Measurements from ENCODE around the gene HMG20A. TPM values are rescaled to one million over a fixed set of nuclear protein-coding genes. Genes with fewer than 3 reads are reported as not detected.

Gene HMG20A
- total RNA-seq, 2 donors from 2014 or later: 49.8 to 58.2 TPM

DNA sequence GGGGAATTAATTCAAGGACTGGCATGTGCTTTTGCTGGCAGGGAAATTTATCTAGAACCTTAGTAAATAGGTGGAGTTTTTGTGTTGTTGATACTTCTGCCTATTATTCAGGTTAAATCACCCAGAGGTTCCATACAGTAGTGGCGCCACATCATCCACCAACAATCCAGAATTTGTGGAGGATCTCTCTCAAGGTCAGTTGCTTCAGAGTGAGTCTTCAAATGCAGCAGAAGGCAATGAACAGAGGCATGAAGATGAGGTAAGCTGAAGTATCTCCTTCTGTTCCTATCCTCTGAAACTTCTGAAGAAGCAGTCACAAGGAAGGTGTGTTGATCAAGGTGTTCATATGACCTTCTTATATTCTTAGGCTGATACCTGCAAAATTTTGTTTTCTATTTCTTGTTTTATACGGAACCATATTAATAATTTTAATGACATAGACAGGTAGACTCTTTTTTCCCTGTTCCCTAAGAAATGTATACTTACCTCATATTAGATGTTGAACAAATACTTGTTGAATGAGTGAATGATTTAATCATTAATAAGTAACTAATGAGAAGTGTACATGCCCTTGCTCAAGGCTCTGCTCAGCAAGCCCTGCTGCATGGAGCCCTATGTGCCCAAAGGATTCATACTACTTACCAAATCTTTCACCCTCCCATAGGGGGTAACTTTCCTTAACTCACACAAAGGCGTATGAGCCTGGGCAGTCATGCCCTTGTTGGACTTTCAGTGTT is 43.6 kb downstream of the HMG20A start:
- peaks cover 38% of the 10 kb centered on the region for H3K36me3 Mint-ChIP-seq (ENCODE audit: low read depth)
- H3K27ac Mint-ChIP-seq: no peak overlapping the region
- Histone ChIP-seq H3K27me3 (ENCODE audit: control insufficient read depth, insufficient read depth, low read length, poor library complexity, severe bottlenecking) (no peaks in the 10 kb centered on the region), H3K4me1 (ENCODE audit: control insufficient read depth, insufficient read depth, low read length) (no peaks in the 10 kb centered on the region), H3K9me3 (ENCODE audit: control insufficient read depth, low read length) (no peaks in the 10 kb centered on the region), H3K9ac (ENCODE audit: extremely low read depth, low read length, poor library complexity, severe bottlenecking) (no peak overlapping the region), H3K4me3 (ENCODE audit: low read length) (no peak overlapping the region), H3K36me3 (ENCODE audit: control insufficient read depth, insufficient read depth, low read length) (peaks cover 54% of the 10 kb centered on the region), H3K27ac (ENCODE audit: low read depth, low read length) (no peak overlapping the region)
- DNase-seq: no peak
- 100% methylated on average over 1 to 2 of the region's 3 CpGs for WGBS, 2 experiments (ENCODE audit: insufficient coverage in 1 of 2, insufficient read length in 1 of 2)
- H3K4me1 Mint-ChIP-seq: peaks cover 9% of the 10 kb centered on the region
- H3K9me3 Mint-ChIP-seq: peaks cover 4% of the 10 kb centered on the region
- H3K4me3 Mint-ChIP-seq: no peak overlapping the region
- no peak for TF ChIP-seq CTCF (conservative IDR thresholded peaks at IDR 0.05)
- H3K27me3 Mint-ChIP-seq (ENCODE audit: insufficient read depth): no peaks in the 10 kb centered on the region

- H3K4me1 Mint-ChIP-seq: peaks cover 9% of the 10 kb centered on the region
- peaks cover 7% of the 10 kb centered on the region for H3K9me3 Mint-ChIP-seq
- peaks cover 57% of the 10 kb centered on the region for H3K36me3 ChIP-seq (ENCODE audit: control insufficient read depth, insufficient read depth, low read length)
- no peak overlapping the region for H3K4me3 Mint-ChIP-seq
- no peak overlapping the region for H3K27ac ChIP-seq (ENCODE audit: low read depth, low read length)
- H3K36me3 Mint-ChIP-seq (ENCODE audit: low read depth): peaks cover 41% of the 10 kb centered on the region
- no peaks in the 10 kb centered on the region for H3K27me3 ChIP-seq (ENCODE audit: control insufficient read depth, insufficient read depth, low read length, poor library complexity, severe bottlenecking)
- WGBS, 2 experiments (ENCODE audit: insufficient coverage in 1 of 2, insufficient read length in 1 of 2): 79 to 88% methylated on average over 1 of the region's 1 CpG
- H3K9ac ChIP-seq (ENCODE audit: extremely low read depth, low read length, poor library complexity, severe bottlenecking): no peak overlapping the region
- TF ChIP-seq CTCF (conservative IDR thresholded peaks at IDR 0.05): no peak
- no peaks in the 10 kb centered on the region for H3K27me3 Mint-ChIP-seq (ENCODE audit: insufficient read depth)
- DNase-seq: no peak
- no peaks in the 10 kb centered on the region for H3K4me1 ChIP-seq (ENCODE audit: control insufficient read depth, insufficient read depth, low read length)
- no peaks in the 10 kb centered on the region for H3K9me3 ChIP-seq (ENCODE audit: control insufficient read depth, low read length)
- no peak overlapping the region for H3K27ac Mint-ChIP-seq
- H3K4me3 ChIP-seq (ENCODE audit: low read length): no peak overlapping the region
Observed at GRCh38 chr15:77466521-77466920, 45.8 kb downstream of the HMG20A start.

DNA sequence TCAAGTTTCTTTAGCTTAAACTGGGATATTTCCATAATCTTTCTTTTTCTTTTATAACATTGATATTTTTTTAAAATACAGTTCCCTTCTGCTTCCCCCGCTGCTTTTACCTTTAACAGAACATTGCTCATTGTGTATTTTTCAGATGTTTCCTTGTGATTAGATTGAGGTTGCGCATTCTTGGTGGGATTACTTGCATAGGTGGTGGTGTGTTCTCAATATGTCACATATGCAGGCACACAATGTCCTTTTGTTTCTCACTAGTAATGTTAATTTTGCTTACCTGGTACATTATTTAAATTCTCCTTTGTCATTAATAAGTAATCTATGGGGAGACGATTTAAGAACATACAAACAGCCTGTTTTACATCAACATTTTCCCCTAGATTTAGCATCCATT is 48.2 kb downstream of the HMG20A start:
- no peak for TF ChIP-seq CTCF (conservative IDR thresholded peaks at IDR 0.05)
- no peak for DNase-seq
- H3K36me3 ChIP-seq (ENCODE audit: control insufficient read depth, insufficient read depth, low read length): peaks cover 71% of the 10 kb centered on the region
- Mint-ChIP-seq H3K27me3 (ENCODE audit: insufficient read depth) (no peaks in the 10 kb centered on the region), H3K4me1 (peaks cover 9% of the 10 kb centered on the region), H3K9me3 (peaks cover 7% of the 10 kb centered on the region), H3K4me3 (no peak overlapping the region), H3K36me3 (ENCODE audit: low read depth) (peaks cover 57% of the 10 kb centered on the region), H3K27ac (peak overlapping the region; percentile 71)
- H3K27ac ChIP-seq (ENCODE audit: low read depth, low read length): no peak overlapping the region
- H3K4me1 ChIP-seq (ENCODE audit: control insufficient read depth, insufficient read depth, low read length): no peaks in the 10 kb centered on the region
- H3K9me3 ChIP-seq (ENCODE audit: control insufficient read depth, low read length): no peaks in the 10 kb centered on the region
- WGBS, 2 experiments (ENCODE audit: insufficient coverage in 1 of 2, insufficient read length in 1 of 2): 67% methylated on average over 1 of the region's 3 CpGs; no CpG with 5 or more reads in 1 of the 2 experiments
- H3K4me3 ChIP-seq (ENCODE audit: low read length): peak overlapping the region; percentile 8
- no peaks in the 10 kb centered on the region for H3K27me3 ChIP-seq (ENCODE audit: control insufficient read depth, insufficient read depth, low read length, poor library complexity, severe bottlenecking)
- no peak overlapping the region for H3K9ac ChIP-seq (ENCODE audit: extremely low read depth, low read length, poor library complexity, severe bottlenecking)
